Measurements from ENCODE around the gene ENTPD7. TPM values are rescaled to one million over a fixed set of nuclear protein-coding genes. Genes with fewer than 3 reads are reported as not detected.

The ENTPD7 gene
- total and polyA plus RNA-seq, 7 donors = 1.2 to 6.6 (median 3.5) TPM

DNA sequence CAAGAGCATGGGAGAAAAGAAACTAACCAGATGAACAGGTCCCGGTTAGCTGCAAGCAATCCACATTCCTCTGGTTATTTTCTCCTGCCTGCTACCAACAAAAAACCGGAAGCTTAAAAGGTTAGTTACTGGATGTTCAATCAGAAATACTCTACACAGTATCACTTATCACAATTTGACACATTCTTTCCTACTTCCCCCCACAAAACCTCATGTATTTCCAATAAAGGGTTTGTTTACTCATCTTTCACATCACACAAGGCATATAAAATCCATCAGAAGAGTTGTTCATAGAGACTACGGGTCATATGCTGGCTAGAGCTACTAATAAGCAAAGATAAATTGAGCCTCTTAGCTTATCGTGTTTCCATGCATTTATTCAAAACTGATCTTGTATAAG, 43.9 kb upstream of the ENTPD7 start:
- Histone ChIP-seq H3K4me3 (no peak overlapping the region), H3K27me3 (no peaks in the 10 kb centered on the region), H3K27ac (peak overlapping the region in 2 of 4 donors; percentile 93 to 97), H3K4me1 (peaks cover 0 to 50% (median 46%) of the 10 kb centered on the region in 4 donors), H3K36me3 (peaks cover 5 to 21% (median 11%) of the 10 kb centered on the region in 4 donors), H3K9me3 (no peaks in the 10 kb centered on the region)
- DNase-seq = no peak
- no peak for TF ChIP-seq POLR2AphosphoS5 (IDR thresholded peaks at IDR 0.05)
- TF ChIP-seq, protein P1, sequence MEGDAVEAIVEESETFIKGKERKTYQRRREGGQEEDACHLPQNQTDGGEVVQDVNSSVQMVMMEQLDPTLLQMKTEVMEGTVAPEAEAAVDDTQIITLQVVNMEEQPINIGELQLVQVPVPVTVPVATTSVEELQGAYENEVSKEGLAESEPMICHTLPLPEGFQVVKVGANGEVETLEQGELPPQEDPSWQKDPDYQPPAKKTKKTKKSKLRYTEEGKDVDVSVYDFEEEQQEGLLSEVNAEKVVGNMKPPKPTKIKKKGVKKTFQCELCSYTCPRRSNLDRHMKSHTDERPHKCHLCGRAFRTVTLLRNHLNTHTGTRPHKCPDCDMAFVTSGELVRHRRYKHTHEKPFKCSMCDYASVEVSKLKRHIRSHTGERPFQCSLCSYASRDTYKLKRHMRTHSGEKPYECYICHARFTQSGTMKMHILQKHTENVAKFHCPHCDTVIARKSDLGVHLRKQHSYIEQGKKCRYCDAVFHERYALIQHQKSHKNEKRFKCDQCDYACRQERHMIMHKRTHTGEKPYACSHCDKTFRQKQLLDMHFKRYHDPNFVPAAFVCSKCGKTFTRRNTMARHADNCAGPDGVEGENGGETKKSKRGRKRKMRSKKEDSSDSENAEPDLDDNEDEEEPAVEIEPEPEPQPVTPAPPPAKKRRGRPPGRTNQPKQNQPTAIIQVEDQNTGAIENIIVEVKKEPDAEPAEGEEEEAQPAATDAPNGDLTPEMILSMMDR (IDR thresholded peaks at IDR 0.05) = no peak
- TF ChIP-seq POLR2A (IDR thresholded peaks at IDR 0.05) = no peak
- no peak for TF ChIP-seq EP300 (IDR thresholded peaks at IDR 0.05)
- intact Hi-C loops (cut with DNase I) = no loop called here
- 65 to 78% methylated on average over 4 of the region's 4 CpGs for WGBS, 2 donors

- intact Hi-C loops (cut with DNase I) = no loop called here
- TF ChIP-seq, protein P1 (IDR thresholded peaks at IDR 0.05) = no peak
- TF ChIP-seq POLR2AphosphoS5 (IDR thresholded peaks at IDR 0.05) (no peak), EP300 (IDR thresholded peaks at IDR 0.05) (no peak), POLR2A (IDR thresholded peaks at IDR 0.05) (no peak)
- no peak for DNase-seq
- peaks cover 0 to 57% (median 51%) of the 10 kb centered on the region in 4 donors for H3K4me1 ChIP-seq
- H3K4me3 ChIP-seq = peak overlapping the region in 1 of 4 donors; percentile 83
- no peaks in the 10 kb centered on the region for H3K27me3 ChIP-seq
- 50 to 51% methylated on average over 2 of the region's 2 CpGs for WGBS, 2 donors
- H3K9me3 ChIP-seq = no peaks in the 10 kb centered on the region
- H3K27ac ChIP-seq = peak overlapping the region in 3 of 4 donors; percentile 15 to 97 (median 93)
- peaks cover 0 to 11% (median 4%) of the 10 kb centered on the region in 4 donors for H3K36me3 ChIP-seq
Observed at GRCh38 chr10:99617696-99618095, 41.6 kb upstream of the ENTPD7 start.

DNA sequence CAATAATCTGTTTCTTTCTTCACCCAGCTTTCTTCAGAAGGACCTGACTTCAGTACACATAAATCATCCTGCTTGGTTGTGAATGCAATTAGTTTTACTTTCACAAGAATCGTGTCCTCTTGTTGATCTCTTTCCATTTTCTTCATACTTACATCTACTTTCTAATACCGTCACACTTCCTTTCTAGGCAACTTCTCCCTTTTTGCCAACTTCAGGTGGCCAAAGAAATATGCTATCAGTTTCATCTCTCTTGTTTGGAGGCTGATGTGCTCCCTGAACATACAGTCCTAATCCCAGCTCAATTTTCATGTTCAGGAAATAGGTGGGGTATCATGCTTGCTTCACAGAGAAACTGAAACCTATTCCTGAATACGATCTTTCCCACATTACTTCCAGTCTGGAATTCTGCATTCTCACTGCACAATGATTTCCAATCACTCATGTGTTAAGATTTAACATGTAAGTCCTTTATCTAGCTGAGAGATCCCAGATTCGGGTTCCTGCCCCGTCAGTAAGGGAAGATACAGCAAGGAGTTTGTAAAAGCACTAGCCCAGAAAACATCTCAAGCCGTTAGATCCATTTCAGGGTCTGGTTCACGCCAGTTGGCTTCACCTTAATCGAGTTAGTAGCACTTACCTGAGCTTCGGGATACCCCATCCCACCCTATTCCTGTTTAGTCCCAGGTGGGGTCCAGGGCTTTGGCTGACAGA, 40.1 kb upstream of the ENTPD7 start:
- Histone ChIP-seq H3K36me3 (no peaks in the 10 kb centered on the region), H3K27me3 (no peaks in the 10 kb centered on the region), H3K4me1 (peaks cover 0 to 57% (median 51%) of the 10 kb centered on the region in 4 donors), H3K9me3 (no peaks in the 10 kb centered on the region), H3K4me3 (peak overlapping the region; percentile 78 to 92 (median 84)), H3K27ac (peak overlapping the region; percentile 93 to 97 (median 96))
- TF ChIP-seq POLR2AphosphoS5 (IDR thresholded peaks at IDR 0.05) (peak in 1 of 4 donors; percentile 13), EP300 (IDR thresholded peaks at IDR 0.05) (no peak)
- intact Hi-C loops (cut with DNase I) = no loop called here
- 0% methylated on average over 9 of the region's 9 CpGs for WGBS, 2 donors
- DNase-seq = no peak

DNA sequence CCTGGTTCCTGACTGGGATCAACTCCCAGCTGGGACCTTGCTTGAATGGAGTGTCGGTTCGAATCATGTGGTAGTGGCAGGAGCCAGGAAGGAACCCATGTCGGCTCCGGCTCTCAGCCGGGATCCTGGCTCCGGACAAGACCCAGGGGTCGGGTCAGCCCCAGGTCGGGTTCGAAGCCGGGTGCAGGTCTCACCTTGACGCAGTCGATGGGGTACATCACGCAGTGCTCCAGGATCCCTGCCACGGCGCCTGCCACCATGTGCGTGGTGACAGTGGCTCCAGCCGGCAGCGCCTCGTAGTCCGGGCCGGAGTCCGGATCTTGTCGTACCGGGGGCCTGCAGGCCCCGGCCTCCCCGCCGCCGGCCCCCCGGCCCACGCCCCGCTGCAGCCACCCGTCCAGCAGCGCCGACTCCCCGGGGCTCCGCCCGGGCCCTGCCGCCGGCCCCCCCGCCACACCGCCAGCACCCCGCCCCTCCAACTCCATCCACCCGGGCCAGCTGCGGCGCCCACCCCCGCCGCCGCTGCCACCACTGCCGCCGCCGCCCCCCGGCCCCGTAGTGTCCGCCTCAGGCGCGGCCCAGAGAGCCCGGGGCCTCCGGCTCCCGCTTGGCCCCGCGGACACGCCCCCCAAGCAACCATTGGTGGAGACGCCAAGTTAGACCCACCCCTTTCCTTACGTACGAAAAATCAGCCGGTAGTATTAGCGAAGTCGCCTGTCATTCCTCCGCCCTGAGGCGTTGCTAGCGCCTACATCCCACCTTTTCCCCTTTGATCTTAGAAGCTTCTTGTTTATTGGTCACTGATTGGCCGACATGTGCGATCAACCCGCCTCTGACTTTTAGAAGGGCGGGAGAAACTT, 39.2 kb upstream of the ENTPD7 start, which contains the start of gene SLC25A28:
SLC25A28 (minus strand) TSS at position 589 of the 860 bp plus-strand sequence; CDS start at position 485, 104 bp downstream.
- no peaks in the 10 kb centered on the region for H3K9me3 ChIP-seq
- intact Hi-C loops (cut with DNase I) = loop anchor here (2.0 kb wide), 3 partner anchors 87 to 189 kb away; partner anchors contain the start of genes GOT1 and NKX2-3
- peak within 1 kb of the TSS; percentile 78 to 92 (median 84) for H3K4me3 ChIP-seq
- peaks cover 0 to 57% (median 50%) of the 10 kb centered on the region in 4 donors for H3K4me1 ChIP-seq
- TF ChIP-seq, protein P1 (IDR thresholded peaks at IDR 0.05) = no peak
- TF ChIP-seq POLR2AphosphoS5 (IDR thresholded peaks at IDR 0.05) = peak; percentile 7 to 48 (median 28)
- H3K27ac ChIP-seq = peak within 1 kb of the TSS; percentile 93 to 97 (median 96)
- WGBS, 2 donors = 1% methylated on average over 75 of the region's 75 CpGs
- DNase-seq = peak; percentile 99
- H3K36me3 ChIP-seq = no peaks in the 10 kb centered on the region
- H3K27me3 ChIP-seq = no peaks in the 10 kb centered on the region

All from sigmoid colon (tissue), 7 donors.